KOPT-K1 (cell line): ENCODE results near the gene SYNGR3.

Source experiments
- H3K27ac ChIP-seq: fragments of 200-600 bp; sonication (generic); 2 replicates; pipeline ENCODE4 v1.5.1; 2016; ENCODE audit warnings: antibody characterized with exemption, mild to moderate bottlenecking, low read depth, low read length; ENCODE audit not compliant: poor library complexity, severe bottlenecking
- H3K36me3 ChIP-seq: fragments of 200-600 bp; sonication (generic); 2 replicates; pipeline ENCODE4 v1.5.1; 2017; ENCODE audit warnings: antibody characterized with exemption, mild to moderate bottlenecking, low read length, moderate library complexity; ENCODE audit not compliant: insufficient read depth
- H3K9me3 ChIP-seq: fragments of 200-600 bp; sonication (generic); 2 replicates; pipeline ENCODE4 v1.5.1; 2017; ENCODE audit warnings: antibody characterized with exemption, low read length, mild to moderate bottlenecking; ENCODE audit not compliant: insufficient read depth, poor library complexity, severe bottlenecking

Gene SYNGR3

DNA sequence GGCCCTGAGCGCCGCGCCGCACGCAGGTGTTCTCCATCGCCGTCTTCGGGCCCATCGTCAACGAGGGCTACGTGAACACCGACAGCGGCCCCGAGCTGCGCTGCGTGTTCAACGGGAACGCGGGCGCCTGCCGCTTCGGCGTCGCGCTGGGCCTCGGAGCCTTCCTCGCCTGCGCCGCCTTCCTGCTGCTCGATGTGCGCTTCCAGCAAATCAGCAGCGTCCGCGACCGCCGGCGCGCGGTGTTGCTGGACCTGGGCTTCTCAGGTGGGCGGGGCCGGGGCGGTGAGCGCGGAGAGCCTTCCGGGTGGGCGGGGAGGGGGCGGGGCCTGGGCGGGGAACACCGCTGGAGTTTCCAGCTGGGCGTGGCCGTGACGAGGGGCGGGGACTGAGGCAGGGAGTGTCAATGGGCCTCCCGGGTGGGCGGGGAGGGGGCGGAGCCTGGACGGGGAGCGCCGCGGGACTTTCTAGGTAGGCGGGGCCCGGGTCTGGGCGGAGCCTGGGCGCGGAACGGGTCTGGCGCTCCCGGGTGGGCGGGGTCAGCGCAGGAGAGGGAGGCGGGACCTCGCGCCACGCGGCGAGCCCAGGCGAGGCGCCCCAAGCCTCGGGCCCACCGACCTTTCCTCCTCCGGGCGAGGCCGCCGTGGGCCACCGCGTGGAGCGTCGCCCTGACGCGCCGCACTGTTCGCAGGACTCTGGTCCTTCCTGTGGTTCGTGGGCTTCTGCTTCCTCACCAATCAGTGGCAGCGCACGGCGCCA, 2.4 kb downstream of the SYNGR3 start:
- no peak overlapping the region for H3K27ac ChIP-seq
- H3K36me3 ChIP-seq = peaks cover 12% of the 10 kb centered on the region; the same call in 1 of the 2 replicates
- H3K9me3 ChIP-seq = no peaks in the 10 kb centered on the region

DNA sequence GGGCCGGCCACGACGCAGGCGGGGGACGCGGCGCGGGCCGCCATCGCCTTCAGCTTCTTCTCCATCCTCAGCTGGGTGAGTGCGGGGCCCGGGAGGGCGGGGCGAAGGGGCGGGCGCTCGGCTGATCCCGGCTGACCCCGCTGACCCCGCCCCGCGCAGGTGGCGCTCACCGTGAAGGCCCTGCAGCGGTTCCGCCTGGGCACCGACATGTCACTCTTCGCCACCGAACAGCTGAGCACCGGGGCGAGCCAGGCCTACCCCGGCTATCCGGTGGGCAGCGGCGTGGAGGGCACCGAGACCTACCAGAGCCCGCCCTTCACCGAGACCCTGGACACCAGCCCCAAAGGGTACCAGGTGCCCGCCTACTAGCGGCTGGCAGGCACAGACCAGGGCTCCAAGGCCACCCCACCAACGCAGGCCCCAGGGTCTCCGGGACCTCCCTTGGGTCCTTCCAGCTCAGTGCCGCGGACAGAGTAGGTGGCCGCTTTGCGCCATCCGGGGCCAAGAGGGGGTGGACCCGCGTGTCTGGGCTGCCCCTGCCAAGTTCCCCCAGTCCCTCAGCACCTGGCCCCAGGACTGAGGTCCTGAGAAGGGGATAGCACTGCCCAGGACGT, 3.0 kb downstream of the SYNGR3 start:
- Histone ChIP-seq H3K9me3 (no peaks in the 10 kb centered on the region), H3K36me3 (peaks cover 19% of the 10 kb centered on the region; the same call in 1 of the 2 replicates), H3K27ac (no peak overlapping the region)

DNA sequence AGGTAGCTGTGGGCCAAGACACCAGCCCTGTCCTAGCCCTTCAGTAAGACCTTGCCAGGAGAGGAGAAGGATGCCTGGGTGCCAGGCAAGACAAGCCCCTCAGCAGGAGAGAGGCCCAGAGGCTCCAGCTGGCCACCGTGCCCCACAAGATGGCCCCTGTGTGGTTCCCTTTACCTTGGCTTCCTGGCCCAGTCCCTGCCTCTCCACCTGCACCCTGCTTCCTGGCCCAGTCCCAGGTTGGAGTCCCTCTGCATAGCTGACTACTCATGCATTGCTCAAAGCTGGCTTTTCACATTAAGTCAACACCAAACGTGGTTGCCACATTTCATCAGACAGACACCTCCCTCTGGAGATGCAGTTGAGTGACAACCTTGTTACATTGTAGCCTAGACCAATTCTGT, 4.0 kb downstream of the SYNGR3 start:
- Histone ChIP-seq H3K36me3 (peaks cover 28% of the 10 kb centered on the region), H3K9me3 (no peaks in the 10 kb centered on the region), H3K27ac (no peak overlapping the region)

DNA sequence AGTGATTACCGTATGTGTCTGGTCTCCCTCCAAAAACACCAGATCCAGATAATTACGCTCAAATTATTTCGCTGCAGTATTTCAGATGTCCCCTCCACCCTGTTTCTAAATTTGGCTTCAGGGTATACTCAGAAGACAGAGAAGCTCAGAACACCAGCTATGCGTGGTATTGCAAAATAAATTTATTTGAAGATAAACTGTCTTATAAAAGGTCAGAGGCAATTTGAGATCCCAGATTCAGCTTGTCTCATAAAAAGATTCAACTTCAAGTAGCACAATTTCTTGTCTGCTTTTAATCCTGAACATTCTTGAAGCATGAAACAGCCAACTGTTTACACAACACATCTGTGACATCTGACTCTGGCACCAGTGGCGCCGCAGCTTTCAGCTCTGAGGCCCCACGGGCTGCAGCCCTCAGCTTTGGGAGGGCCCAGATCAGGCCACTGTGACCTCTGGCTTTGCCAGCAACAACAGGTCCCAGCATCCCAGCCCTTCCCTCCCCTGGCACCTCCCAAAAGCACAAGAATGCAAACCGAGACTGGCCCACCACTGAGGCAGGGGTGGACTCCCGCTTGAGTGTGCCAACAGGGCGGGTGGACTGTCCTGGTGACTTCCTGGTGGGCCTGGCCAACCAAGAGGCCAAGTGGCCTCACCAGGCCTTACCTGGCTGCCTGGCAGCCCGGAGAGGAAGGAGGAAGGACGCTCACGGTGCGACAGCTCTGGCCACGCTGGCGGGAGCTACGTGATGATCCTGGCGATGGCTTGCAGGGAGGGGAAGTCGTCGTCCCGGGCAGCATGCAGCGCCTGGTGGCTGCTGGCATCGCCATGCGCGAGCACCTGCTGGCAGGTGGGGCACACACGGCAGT, 8.0 kb downstream of the SYNGR3 start:
- Histone ChIP-seq H3K36me3 (peaks cover 68% of the 10 kb centered on the region), H3K27ac (no peak overlapping the region), H3K9me3 (no peaks in the 10 kb centered on the region)

DNA sequence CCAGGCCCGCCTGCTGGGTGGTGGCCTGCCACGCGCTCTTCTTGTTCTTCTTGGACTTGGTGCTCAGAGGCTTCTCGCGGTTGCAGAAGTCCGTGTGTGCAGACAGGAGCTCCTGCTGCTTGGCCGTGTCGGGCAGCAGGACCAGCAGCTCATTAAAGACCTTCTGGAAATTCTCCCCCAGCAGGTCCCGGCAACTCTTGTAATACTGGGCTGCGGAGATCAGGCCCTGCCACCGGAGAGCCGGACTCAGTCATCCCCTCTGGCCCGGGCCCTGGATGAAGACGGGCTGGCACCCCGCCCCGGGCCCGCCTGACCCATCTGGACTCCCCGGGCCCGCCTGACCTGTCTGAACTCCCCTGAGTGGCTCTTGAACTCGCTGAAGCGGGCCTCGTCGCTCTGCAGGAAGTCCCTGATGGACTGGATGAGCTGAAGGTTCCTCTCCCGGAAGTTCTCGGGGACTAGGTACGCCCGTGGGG, 8.6 kb downstream of the SYNGR3 start:
- Histone ChIP-seq H3K36me3 (peaks cover 75% of the 10 kb centered on the region), H3K9me3 (no peaks in the 10 kb centered on the region), H3K27ac (no peak overlapping the region)

DNA sequence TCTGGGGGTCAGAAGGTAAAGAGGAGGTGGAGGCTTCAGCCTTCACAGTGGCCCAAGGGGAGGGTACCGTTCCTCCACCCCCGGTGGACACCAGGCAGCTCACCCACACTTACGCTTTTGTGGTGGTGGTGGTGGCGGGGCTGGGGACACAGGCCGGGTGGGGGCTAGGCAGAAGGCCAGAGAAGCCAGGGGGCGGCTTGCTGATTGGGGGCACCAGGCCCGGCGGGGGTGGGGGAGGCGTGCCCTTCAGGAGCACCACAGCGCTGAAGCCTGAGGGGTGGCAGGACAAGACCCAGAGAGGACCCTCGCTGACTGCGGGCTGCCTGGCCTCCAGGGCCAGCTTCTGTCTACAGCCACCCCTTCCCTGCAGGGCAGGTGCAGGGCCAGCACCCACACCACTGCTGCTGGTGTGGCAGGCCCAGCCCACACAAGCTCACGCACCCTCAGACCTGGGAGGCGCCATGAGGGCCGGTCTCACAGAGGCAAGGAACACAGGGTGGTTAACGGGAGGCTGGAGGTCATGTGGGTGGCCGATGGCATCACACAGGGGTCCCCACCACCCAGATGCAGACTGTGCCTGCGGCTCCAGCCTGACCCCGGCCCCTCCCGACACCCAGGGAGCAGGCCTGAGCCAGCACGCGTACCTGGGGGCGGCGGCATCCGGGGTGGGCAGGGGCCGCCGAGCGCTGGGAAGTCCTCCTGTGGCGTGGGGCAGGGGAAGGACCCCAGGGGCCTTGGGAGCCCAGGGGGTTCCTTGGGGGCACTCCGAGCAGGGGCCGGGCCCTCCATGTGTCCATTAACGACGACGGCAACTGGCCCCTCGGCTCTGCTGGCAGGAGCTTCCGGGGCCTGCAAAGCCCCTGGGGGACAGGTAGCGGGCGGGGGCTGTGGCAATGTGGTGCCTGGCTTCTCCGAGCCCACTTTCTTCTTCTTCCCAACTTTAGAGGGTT, 9.4 kb downstream of the SYNGR3 start:
- H3K27ac ChIP-seq = no peak overlapping the region
- H3K9me3 ChIP-seq = no peaks in the 10 kb centered on the region
- peaks cover 80% of the 10 kb centered on the region for H3K36me3 ChIP-seq

DNA sequence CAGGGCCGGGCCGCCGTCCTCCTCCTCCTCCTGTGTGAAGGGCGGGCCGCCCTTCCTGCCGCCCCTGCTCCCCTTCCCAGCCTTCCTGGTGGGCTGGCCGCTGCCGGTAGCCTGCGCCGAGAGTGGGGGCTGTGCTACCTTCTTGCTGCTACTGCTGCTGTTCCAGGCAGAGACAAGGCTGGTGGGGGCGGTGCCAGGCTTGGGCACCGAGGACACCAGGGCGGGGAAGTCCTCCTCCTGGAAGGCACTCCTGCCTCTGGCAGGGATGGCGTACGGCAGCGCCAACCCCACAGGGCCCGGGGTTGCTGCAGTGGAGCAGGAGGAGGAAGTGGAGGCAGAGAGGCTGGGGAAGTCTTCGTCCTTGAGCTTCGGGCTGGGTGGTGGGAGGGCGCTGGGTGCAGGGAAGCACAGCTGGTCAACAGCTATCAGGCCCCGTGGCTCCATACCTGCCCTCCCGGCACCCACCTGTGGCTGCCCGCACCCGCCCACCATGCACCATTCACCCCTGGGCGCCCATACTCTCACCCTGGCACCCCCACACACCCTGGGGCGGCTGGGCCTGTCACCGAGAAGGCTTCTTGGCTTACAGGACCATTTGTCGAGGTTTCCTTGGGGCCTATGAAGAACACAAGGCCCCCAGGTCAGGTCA, 10.2 kb downstream of the SYNGR3 start:
- Histone ChIP-seq H3K36me3 (peaks cover 86% of the 10 kb centered on the region), H3K27ac (no peak overlapping the region)

DNA sequence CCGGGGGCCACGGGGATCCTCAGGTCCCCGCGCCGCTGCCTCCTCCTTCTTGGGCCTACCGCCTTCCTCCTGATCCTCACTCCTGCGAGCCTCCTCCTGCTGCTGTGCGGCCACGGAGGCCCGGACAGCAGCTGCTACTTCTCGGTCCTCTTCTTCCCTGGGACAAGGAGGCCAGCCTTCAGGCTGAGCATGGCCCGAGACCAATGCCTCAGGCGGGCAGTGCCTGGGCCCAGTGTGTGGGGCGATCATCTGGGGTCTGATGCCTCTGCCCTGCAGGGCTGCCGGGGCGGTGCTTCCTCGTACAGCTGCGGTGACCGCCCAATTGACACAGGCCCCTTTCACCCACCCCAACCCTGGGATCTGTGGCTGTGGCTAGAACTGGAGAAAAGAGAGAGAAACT, 11.3 kb downstream of the SYNGR3 start:
- peaks cover 87% of the 10 kb centered on the region for H3K36me3 ChIP-seq
- H3K27ac ChIP-seq = no peak overlapping the region

More for the DNA sequence above, 10.2 kb downstream of the SYNGR3 start:
- H3K9me3 ChIP-seq = no peaks in the 10 kb centered on the region

DNA sequence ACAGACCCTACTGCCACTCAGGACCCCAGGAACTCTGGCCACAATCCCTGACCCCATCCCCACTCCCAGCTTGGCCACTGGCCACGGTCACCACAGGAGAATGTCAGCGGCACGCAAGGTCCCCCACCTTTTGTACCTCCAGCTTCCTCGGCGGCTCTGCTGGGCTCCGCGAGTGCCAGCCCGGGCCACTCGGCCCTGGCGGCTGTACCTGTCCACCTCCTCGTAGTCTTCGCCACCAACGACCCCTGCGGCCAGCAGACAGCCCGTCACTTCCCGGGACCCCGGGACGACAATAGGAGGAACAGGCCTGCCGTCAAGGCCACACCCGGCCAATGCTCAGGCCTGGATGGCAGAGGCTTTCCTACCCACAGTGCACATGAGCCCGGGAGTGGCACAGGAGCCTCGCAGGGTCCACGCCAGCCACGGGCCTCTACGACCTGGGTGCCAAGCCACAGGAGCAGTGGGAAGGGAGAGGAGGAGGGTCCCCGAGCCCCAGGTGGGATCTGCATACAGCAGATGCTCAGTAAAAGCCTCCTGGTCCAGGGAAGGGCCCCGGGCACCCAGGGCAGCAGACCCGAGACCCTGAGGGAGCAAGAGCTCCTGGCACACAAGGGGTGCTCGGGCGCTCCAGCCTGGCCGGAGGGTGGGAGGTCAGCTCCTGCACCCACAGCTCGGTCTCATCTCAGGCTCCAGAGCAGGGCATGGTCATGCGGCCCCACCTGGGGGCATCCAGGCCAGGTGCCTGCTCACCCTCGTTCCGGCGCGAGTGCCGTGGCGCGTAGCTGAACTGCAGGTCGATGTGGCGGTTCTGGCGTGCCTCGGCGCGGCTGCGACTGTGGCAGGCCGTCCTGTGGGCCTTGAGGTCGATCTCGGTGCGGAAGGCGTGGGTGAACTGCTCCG, 11.9 kb downstream of the SYNGR3 start:
- Histone ChIP-seq H3K9me3 (no peaks in the 10 kb centered on the region), H3K36me3 (peaks cover 89% of the 10 kb centered on the region), H3K27ac (no peak overlapping the region)

More for the DNA sequence above, 11.3 kb downstream of the SYNGR3 start:
- no peaks in the 10 kb centered on the region for H3K9me3 ChIP-seq

DNA sequence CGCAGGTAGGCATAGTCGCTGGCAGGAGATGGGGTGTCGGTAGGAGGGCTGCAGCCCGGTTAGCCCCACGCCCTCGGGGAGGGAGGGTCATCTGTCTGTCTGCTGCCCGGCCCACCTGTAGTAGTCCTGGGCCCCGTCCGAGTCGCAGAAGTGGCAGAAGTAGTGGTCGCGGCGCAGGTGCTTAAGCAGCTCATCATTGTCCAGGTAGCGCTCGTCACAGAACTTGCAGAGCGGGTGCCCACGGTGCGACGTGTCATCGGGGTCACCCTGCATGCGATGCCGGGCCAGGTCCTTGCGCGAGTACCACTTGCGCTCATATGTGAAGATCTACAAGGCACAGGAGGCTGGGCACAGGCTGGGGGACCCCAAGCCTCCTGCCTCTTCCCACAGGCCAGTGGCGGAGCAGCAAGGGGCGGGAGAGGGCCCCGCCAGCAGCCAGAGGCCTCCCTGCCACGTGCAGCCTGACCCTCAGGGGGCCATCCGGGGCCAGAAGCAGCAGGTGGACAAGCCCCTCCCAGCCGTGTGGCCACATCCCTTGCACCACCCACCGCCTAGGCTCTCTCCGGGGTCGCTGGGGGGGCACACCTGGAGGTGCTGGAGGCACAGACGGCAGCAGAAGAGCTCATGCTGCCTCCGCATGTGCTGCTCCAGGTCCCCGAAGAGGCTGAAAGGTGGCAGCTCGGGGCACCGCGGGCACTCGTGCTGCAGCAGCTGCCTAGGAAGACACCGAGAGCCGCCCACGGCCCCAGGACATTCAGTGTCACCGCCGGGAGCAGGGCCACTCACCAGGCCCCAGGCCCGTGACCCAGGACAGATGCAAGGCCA, 12.8 kb downstream of the SYNGR3 start:
- Histone ChIP-seq H3K27ac (no peak overlapping the region), H3K36me3 (peaks cover 90% of the 10 kb centered on the region), H3K9me3 (no peaks in the 10 kb centered on the region)

DNA sequence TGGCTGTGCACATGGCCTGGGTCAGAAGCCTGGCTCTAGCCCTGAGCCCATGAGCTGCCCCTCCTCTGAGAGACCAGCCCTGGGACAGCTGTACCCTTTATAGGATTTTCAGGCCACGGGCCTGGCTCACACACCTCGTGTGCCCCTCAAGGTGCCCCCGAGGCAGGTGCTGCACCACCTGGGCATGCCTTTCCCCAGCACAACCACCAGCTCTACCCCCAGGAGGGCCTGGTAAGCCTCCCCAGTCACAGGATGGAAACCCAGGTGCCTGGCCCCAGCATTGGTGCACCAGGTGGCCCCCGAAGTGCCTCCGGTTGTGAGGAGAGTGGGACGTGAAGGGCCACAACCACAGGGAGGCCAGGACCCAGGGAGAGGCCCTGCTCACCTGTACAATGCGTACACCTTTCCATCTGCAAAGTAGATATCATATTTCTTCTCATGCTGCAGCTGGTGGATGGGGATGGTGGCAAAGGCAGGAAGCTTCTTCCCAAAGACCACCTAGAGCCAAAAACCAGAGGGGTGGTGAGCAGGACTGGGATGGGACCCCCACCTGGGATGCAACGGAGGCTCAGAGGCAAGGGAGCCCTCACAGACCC, 13.6 kb downstream of the SYNGR3 start:
- Histone ChIP-seq H3K27ac (no peak overlapping the region), H3K9me3 (no peaks in the 10 kb centered on the region), H3K36me3 (peaks cover 83% of the 10 kb centered on the region)
